HepG2 (cell line): Measurements from ENCODE around the gene TXNRD2. TPM values are rescaled to one million over a fixed set of nuclear protein-coding genes. Genes with fewer than 3 reads are reported as not detected.

Experiments used
- ARHGAP35 ChIP-seq: sonication (generic); formaldehyde crosslinking; IDR thresholded peaks from 2 replicates; pipeline ENCODE4 v1.9.0; 2022; ENCODE audit warnings: mild to moderate bottlenecking, inconsistent platforms, moderate library complexity, missing genetic modification reagents, borderline replicate concordance
- ATF4 ChIP-seq, 2 experiments: fragments of 450-650 bp in 1 of 2; sonication (generic) in 1 of 2; formaldehyde crosslinking; IDR thresholded peaks; 2 replicates each; pipeline versions ENCODE4 v1.5.0 to v1.8.0; 2020 to 2022; ENCODE audit warnings: mild to moderate bottlenecking in 1 of 2, missing genetic modification reagents in 1 of 2
- CAMTA2 ChIP-seq: sonication (generic); formaldehyde crosslinking; IDR thresholded peaks from 2 replicates; pipeline ENCODE4 v1.4.0; 2020; ENCODE audit warnings: mild to moderate bottlenecking, missing genetic modification reagents, borderline replicate concordance
- E2F5 ChIP-seq: sonication (generic); formaldehyde crosslinking; conservative IDR thresholded peaks from 2 replicates; pipeline ENCODE4 v1.4.0; 2020; ENCODE audit warnings: missing genetic modification reagents
- GATAD2A ChIP-seq: IDR thresholded peaks from 2 replicates; pipeline ENCODE4 v1.6.1; 2016
- HOXA3 ChIP-seq: sonication (generic); formaldehyde crosslinking; IDR thresholded peaks from 2 replicates; pipeline ENCODE4 v1.5.0; 2020; ENCODE audit warnings: missing genetic modification reagents
- KDM2A ChIP-seq: sonication (generic); formaldehyde crosslinking; IDR thresholded peaks from 2 replicates; pipeline ENCODE4 v1.4.0; 2020; ENCODE audit warnings: low read depth, missing genetic modification reagents, borderline replicate concordance
- MED1 ChIP-seq: sonication (generic); formaldehyde crosslinking; IDR thresholded peaks from 2 replicates; pipeline ENCODE4 v1.4.0; 2020; ENCODE audit warnings: missing genetic modification reagents
- MIER2 ChIP-seq: IDR thresholded peaks from 2 replicates; pipeline ENCODE4 v1.6.1; 2016; ENCODE audit warnings: missing biosample characterization, missing genetic modification reagents
- NFATC3 ChIP-seq: sonication (generic); formaldehyde crosslinking; IDR thresholded peaks from 2 replicates; pipeline ENCODE4 v1.5.1; 2020; ENCODE audit warnings: mild to moderate bottlenecking, missing genetic modification reagents
- PHF20 ChIP-seq: sonication (generic); formaldehyde crosslinking; IDR thresholded peaks from 2 replicates; pipeline ENCODE4 v1.5.0; 2020; ENCODE audit warnings: mild to moderate bottlenecking, missing genetic modification reagents
- RNF219 ChIP-seq: sonication (generic); formaldehyde crosslinking; IDR thresholded peaks from 2 replicates; pipeline ENCODE4 v1.5.0; 2020; ENCODE audit warnings: mild to moderate bottlenecking, missing genetic modification reagents
- SMARCE1 ChIP-seq: fragments of 450-650 bp; IDR thresholded peaks from 2 replicates; pipeline ENCODE4 v1.6.1; 2017; ENCODE audit warnings: borderline replicate concordance
- ZNF451 ChIP-seq: sonication (generic); formaldehyde crosslinking; IDR thresholded peaks from 2 replicates; pipeline ENCODE4 v1.5.0; 2020; ENCODE audit warnings: mild to moderate bottlenecking, missing genetic modification reagents
- ZNF547 ChIP-seq: sonication (generic); formaldehyde crosslinking; IDR thresholded peaks from 2 replicates; pipeline ENCODE4 v1.5.1; 2020; ENCODE audit warnings: mild to moderate bottlenecking, missing genetic modification reagents
- ZNF572 ChIP-seq: sonication (generic); formaldehyde crosslinking; IDR thresholded peaks from 2 replicates; pipeline ENCODE4 v1.5.1; 2020; ENCODE audit warnings: mild to moderate bottlenecking, missing genetic modification reagents
- ZNF646 ChIP-seq: sonication (generic); formaldehyde crosslinking; IDR thresholded peaks from 2 replicates; pipeline ENCODE4 v1.9.0; 2021; ENCODE audit warnings: mild to moderate bottlenecking, missing genetic modification reagents
- ZNF850 ChIP-seq: sonication (generic); formaldehyde crosslinking; conservative IDR thresholded peaks from 2 replicates; pipeline ENCODE4 v1.9.0; 2021; ENCODE audit warnings: mild to moderate bottlenecking, missing genetic modification reagents
- polyA plus RNA-seq, 8 experiments: library from polyadenylated mRNA; depleted of rRNA in 3 of 8; stranded (reverse) in 7 of 8; unstranded in 1 of 8; fragments of >200 nt; fragmentation: Illumina TruSeq in 4 of 8; extraction: Trizol in 4 of 8; gene quantifications; 2 replicates each; pipeline versions ENCODE4 v1.2.1 to v1.2.3, GENCODE V29; 2011 to 2016; ENCODE audit warnings: low read depth in 4 of 8, missing spikeins in 1 of 8, mixed read lengths in 1 of 8; ENCODE audit not compliant: insufficient read depth in 1 of 8
- total RNA-seq, 5 experiments: library from RNA; depleted of rRNA; stranded (reverse); fragments of >200 nt; fragmentation: Illumina TruSeq; extraction: Trizol; gene quantifications; 2 replicates each; pipeline ENCODE4 v1.2.3, GENCODE V29; 2016; ENCODE audit warnings: low read depth in 1 of 5

The TXNRD2 gene
- total and polyA plus RNA-seq, 2 of the 13 experiments (the other 11 are each of a cell fraction or from before 2014, with no cell fraction given): 17.5 to 18.6 TPM

GRCh38 chr22:19970479-19971275 is 29.1 kb upstream of the TXNRD2 start (continued):
- TF ChIP-seq E2F5 (CRISPR knock-in tag) (0 out of 2 replicates have a peak, but pooled peaks have one; percentile 31), ZNF451 (CRISPR knock-in tag) (peak; percentile 87), ZNF850 (CRISPR knock-in tag) (no peak), KDM2A (CRISPR knock-in tag) (peak; percentile 73), MED1 (CRISPR knock-in tag) (peak; percentile 92), HOXA3 (CRISPR knock-in tag) (peak; percentile 84), CAMTA2 (no peak), ARHGAP35 (CRISPR knock-in tag) (0 out of 2 replicates have a peak, but pooled peaks have one; percentile 58), ZNF646 (CRISPR knock-in tag) (no peak), SMARCE1 (no peak), ZNF547 (CRISPR knock-in tag) (no peak), MIER2 (0 out of 2 replicates have a peak, but pooled peaks have one; percentile 47), ATF4 (CRISPR knock-in tag; IDR thresholded peaks at IDR 0.05) (peak in 1 of 2 experiments; percentile 47; a peak in 1 of 4 replicates), RNF219 (CRISPR knock-in tag) (no peak), PHF20 (CRISPR knock-in tag) (no peak), NFATC3 (no peak), GATAD2A (peak; percentile 89), ZNF572 (peak; percentile 96; the same call in 1 of the 2 replicates)
